Right atrium auricular region (tissue), 2 donors: Measurements from ENCODE around the gene CSTB. TPM values are rescaled to one million over a fixed set of nuclear protein-coding genes. Genes with fewer than 3 reads are reported as not detected.

Experiments used
- DNase-seq: peaks from one replicate; pipeline ENCODE4 v3.0.0-alpha.2; 2019; ENCODE audit warnings: low spot score
- H3K27ac ChIP-seq, 2 donors: fragments of 200-600 bp; sonication (generic); 1 replicate in 1 of 2; 2 replicates in 1 of 2; pipeline ENCODE4 v1.5.1; 2016 to 2019
- H3K27me3 ChIP-seq, 2 donors: fragments of 200-600 bp; sonication (generic); one replicate each; pipeline versions ENCODE4 v1.5.1 to v1.6.0; 2017 to 2019
- H3K36me3 ChIP-seq: fragments of 200-600 bp; sonication (generic); one replicate; pipeline ENCODE4 v1.5.1; 2016
- H3K4me1 ChIP-seq, 2 donors: fragments of 200-600 bp; sonication (generic); one replicate each; pipeline versions ENCODE4 v1.5.1 to v1.6.0; 2017 to 2019
- H3K4me3 ChIP-seq, 2 donors: fragments of 200-600 bp; sonication (generic); 1 replicate in 1 of 2; 2 replicates in 1 of 2; pipeline ENCODE4 v1.5.1; 2017 to 2019; ENCODE audit warnings: mild to moderate bottlenecking in 1 of 2, moderate library complexity in 1 of 2
- H3K9me3 ChIP-seq, 2 donors: fragments of 200-600 bp; sonication (generic); one replicate each; pipeline ENCODE4 v1.5.1; 2019
- CTCF ChIP-seq, 2 donors: fragments of 200-600 bp; sonication (generic); IDR thresholded peaks; one replicate each; pipeline ENCODE4 v1.5.1; 2019; ENCODE audit warnings: antibody characterized with exemption in 2 of 2
- total RNA-seq, 2 donors: library from RNA; depleted of rRNA; stranded (reverse); fragments of >200 nt; gene quantifications; one replicate each; pipeline ENCODE4 v1.1.0, GENCODE V29; 2016

CSTB gene
- total RNA-seq, 2 donors from 2014 or later: 8.3 to 8.4 TPM

GRCh38 chr21:43819511-43820405, 43.6 kb upstream of the CSTB start:
- Histone ChIP-seq H3K27me3 (no peaks in the 10 kb centered on the region), H3K36me3 (no peaks in the 10 kb centered on the region), H3K4me3 (no peak overlapping the region), H3K9me3 (peaks cover 0 to 6% of the 10 kb centered on the region in 2 donors), H3K4me1 (no peaks in the 10 kb centered on the region), H3K27ac (no peak overlapping the region)
- DNase-seq: no peak
- TF ChIP-seq CTCF (IDR thresholded peaks at IDR 0.05): no peak

GRCh38 chr21:43818685-43819084, 42.6 kb upstream of the CSTB start:
- DNase-seq: no peak
- H3K27ac ChIP-seq: no peak overlapping the region

GRCh38 chr21:43817157-43818086, 41.3 kb upstream of the CSTB start:
- DNase-seq: no peak
- no peaks in the 10 kb centered on the region for H3K36me3 ChIP-seq
- H3K27me3 ChIP-seq: no peaks in the 10 kb centered on the region
- no peak overlapping the region for H3K4me3 ChIP-seq
- H3K4me1 ChIP-seq: no peaks in the 10 kb centered on the region
- no peak for TF ChIP-seq CTCF (IDR thresholded peaks at IDR 0.05)
- peaks cover 0 to 6% of the 10 kb centered on the region in 2 donors for H3K9me3 ChIP-seq
- no peak overlapping the region for H3K27ac ChIP-seq

More at GRCh38 chr21:43818685-43819084, 42.6 kb upstream of the CSTB start:
- Histone ChIP-seq H3K36me3 (no peaks in the 10 kb centered on the region), H3K27me3 (no peaks in the 10 kb centered on the region), H3K4me3 (no peak overlapping the region), H3K4me1 (no peaks in the 10 kb centered on the region), H3K9me3 (peaks cover 0 to 6% of the 10 kb centered on the region in 2 donors)
- no peak for TF ChIP-seq CTCF (IDR thresholded peaks at IDR 0.05)

GRCh38 chr21:43816611-43817071, 40.5 kb upstream of the CSTB start:
- no peak for TF ChIP-seq CTCF (IDR thresholded peaks at IDR 0.05)
- H3K27me3 ChIP-seq: no peaks in the 10 kb centered on the region
- no peak for DNase-seq
- H3K9me3 ChIP-seq: peaks cover 0 to 6% of the 10 kb centered on the region in 2 donors
- no peak overlapping the region for H3K27ac ChIP-seq
- H3K4me1 ChIP-seq: peaks cover 0 to 7% of the 10 kb centered on the region in 2 donors
- H3K36me3 ChIP-seq: no peaks in the 10 kb centered on the region
- H3K4me3 ChIP-seq: no peak overlapping the region

- TF ChIP-seq CTCF (IDR thresholded peaks at IDR 0.05): no peak
- H3K27ac ChIP-seq: no peak overlapping the region
- DNase-seq: no peak
- H3K36me3 ChIP-seq: no peaks in the 10 kb centered on the region
- peaks cover 0 to 13% of the 10 kb centered on the region in 2 donors for H3K4me1 ChIP-seq
- no peaks in the 10 kb centered on the region for H3K27me3 ChIP-seq
- H3K9me3 ChIP-seq: peaks cover 0 to 6% of the 10 kb centered on the region in 2 donors
- H3K4me3 ChIP-seq: no peak overlapping the region
Observed at GRCh38 chr21:43815991-43816390, 39.9 kb upstream of the CSTB start.
